AG09319 (cell line): ENCODE data around the gene CACNA2D1.
A peak's percentile ranks its signal among the peaks of the same experiment; 100 is the strongest.

Experiments used
- DNase-seq: peaks from one replicate; pipeline ENCODE4 v3.0.0-alpha.2; 2010; ENCODE audit warnings: low read depth; ENCODE audit errors: extremely low read depth
- CTCF ChIP-seq: IDR thresholded peaks from 2 replicates; pipeline ENCODE4 v1.5.1; 2011; ENCODE audit warnings: low read depth, mild to moderate bottlenecking, inconsistent platforms, low read length, moderate library complexity

Gene CACNA2D1

GRCh38 chr7:81973117-81973516 is 470.5 kb downstream of the CACNA2D1 start:
- no peak for TF ChIP-seq CTCF
- DNase-seq: no peak

GRCh38 chr7:81960026-81960425 is 483.6 kb downstream of the CACNA2D1 start:
- no peak for DNase-seq
- no peak for TF ChIP-seq CTCF

GRCh38 chr7:81957517-81957916 is 486.1 kb downstream of the CACNA2D1 start:
- TF ChIP-seq CTCF: no peak

GRCh38 chr7:81956520-81956919 is 487.1 kb downstream of the CACNA2D1 start:
- DNase-seq: peak; percentile 16
- TF ChIP-seq CTCF: peak; percentile 59

More at GRCh38 chr7:81957517-81957916, 486.1 kb downstream of the CACNA2D1 start:
- no peak for DNase-seq

- no peak for DNase-seq
- no peak for TF ChIP-seq CTCF
These were observed 494.3 kb downstream of the CACNA2D1 start for GRCh38 chr7:81949306-81949705.

GRCh38 chr7:81944058-81944457 is 499.5 kb downstream of the CACNA2D1 start:
- TF ChIP-seq CTCF: no peak

GRCh38 chr7:81937091-81937490 is 506.5 kb downstream of the CACNA2D1 start:
- no peak for DNase-seq
- TF ChIP-seq CTCF: no peak

More at GRCh38 chr7:81944058-81944457, 499.5 kb downstream of the CACNA2D1 start:
- DNase-seq: no peak
